Ishikawa (cell line): Measurements from ENCODE around the gene ITPR1.

Experiments
- CEBPB ChIP-seq: IDR thresholded peaks from 2 replicates; pipeline ENCODE4 v1.6.1; 2012
- EGR1 ChIP-seq: IDR thresholded peaks from 2 replicates; pipeline ENCODE4 v1.6.1; 2012
- EP300 ChIP-seq: IDR thresholded peaks from 2 replicates; pipeline ENCODE4 v1.6.1; 2012; ENCODE audit warnings: borderline replicate concordance
- MAX ChIP-seq: IDR thresholded peaks from 2 replicates; pipeline ENCODE4 v1.6.1; 2012
- NFIC ChIP-seq: IDR thresholded peaks from 2 replicates; pipeline ENCODE4 v1.6.1; 2012
- RAD21 ChIP-seq: IDR thresholded peaks from 2 replicates; pipeline ENCODE4 v1.6.1; 2012; ENCODE audit warnings: low read depth
- REST ChIP-seq: IDR thresholded peaks from 2 replicates; pipeline ENCODE4 v1.6.1; 2012; ENCODE audit warnings: low read depth, mild to moderate bottlenecking
- TAF1 ChIP-seq: IDR thresholded peaks from 2 replicates; pipeline ENCODE4 v1.6.1; 2012; ENCODE audit warnings: low read depth, mild to moderate bottlenecking
- TCF12 ChIP-seq: IDR thresholded peaks from 2 replicates; pipeline ENCODE4 v1.6.1; 2012; ENCODE audit warnings: low read depth
- USF1 ChIP-seq: IDR thresholded peaks from 2 replicates; pipeline ENCODE4 v1.6.1; 2012
- YY1 ChIP-seq: IDR thresholded peaks from 2 replicates; pipeline ENCODE4 v1.6.1; 2012; ENCODE audit warnings: low read depth
- ZBTB7A ChIP-seq: IDR thresholded peaks from 2 replicates; pipeline ENCODE4 v1.6.1; 2012; ENCODE audit warnings: low read depth

GRCh38 chr3:4820296-4821121, 327.4 kb downstream of the ITPR1 start:
- no peak for TF ChIP-seq YY1
- no peak for TF ChIP-seq MAX
- no peak for TF ChIP-seq USF1
- no peak for TF ChIP-seq ZBTB7A
- no peak for TF ChIP-seq REST
- TF ChIP-seq TCF12: no peak
- no peak for TF ChIP-seq RAD21
- TF ChIP-seq EP300: no peak
- TF ChIP-seq TAF1: no peak
- TF ChIP-seq NFIC: no peak
- no peak for TF ChIP-seq EGR1
- no peak for TF ChIP-seq CEBPB
